Inflammatory macrophage treated with lipopolysaccharide for 1 hour (primary cell): Measurements from ENCODE around the gene C7orf25.
"Not testable (repeated sequence)": the region's sequence is repeated elsewhere in the genome, so short reads cannot be mapped to it uniquely, and the experiment has no call there.

Source experiments
- DNase-seq, 2 donors: peaks; one replicate each; pipeline ENCODE4 v3.0.0-alpha.2; 2020 to 2022

The C7orf25 gene

GRCh38 chr7:42928754-42929153 is 16.9 kb upstream of the C7orf25 start:
- no peak for DNase-seq

GRCh38 chr7:42926204-42926603 is 14.3 kb upstream of the C7orf25 start:
- peak; percentile 16 to 20 for DNase-seq

GRCh38 chr7:42925630-42926029 is 13.8 kb upstream of the C7orf25 start:
- DNase-seq, result no peak

- DNase-seq, result peak in 1 of 2 donors; percentile 38
Observed at GRCh38 chr7:42924223-42924838, 12.5 kb upstream of the C7orf25 start.

- DNase-seq, result no peak
Observed at GRCh38 chr7:42922017-42922753, 10.3 kb upstream of the C7orf25 start.

GRCh38 chr7:42915356-42915755 is 3.5 kb upstream of the C7orf25 start:
- DNase-seq, result no peak

- peak; percentile 22 to 25 for DNase-seq
Observed at GRCh38 chr7:42914421-42915045, 2.7 kb upstream of the C7orf25 start.

GRCh38 chr7:42914009-42914408 is 2.1 kb upstream of the C7orf25 start:
- no peak for DNase-seq

GRCh38 chr7:42913591-42913990 is 1.7 kb upstream of the C7orf25 start:
- no peak for DNase-seq

GRCh38 chr7:42910306-42910705 is 1.6 kb downstream of the C7orf25 start:
- DNase-seq, result no peak

GRCh38 chr7:42907316-42907715 is 4.6 kb downstream of the C7orf25 start:
- DNase-seq, result no peak

GRCh38 chr7:42906181-42906580 is 5.7 kb downstream of the C7orf25 start:
- DNase-seq, result no peak

GRCh38 chr7:42902331-42902730 is 9.5 kb downstream of the C7orf25 start:
- DNase-seq, result peak; percentile 11 to 22

GRCh38 chr7:42900842-42901241 is 11.0 kb downstream of the C7orf25 start:
- DNase-seq, result no peak

GRCh38 chr7:42893346-42894240 is 18.3 kb downstream of the C7orf25 start:
- no peak for DNase-seq

GRCh38 chr7:42886893-42887505 is 24.9 kb downstream of the C7orf25 start:
- DNase-seq, result peak; percentile 46 to 52

GRCh38 chr7:42886129-42886528 is 25.7 kb downstream of the C7orf25 start:
- peak; percentile 44 to 50 for DNase-seq

GRCh38 chr7:42885183-42885582 is 26.7 kb downstream of the C7orf25 start:
- DNase-seq, result not testable (repeated sequence)

- no peak for DNase-seq
Observed at GRCh38 chr7:42883950-42884349, 27.9 kb downstream of the C7orf25 start.

- peak; percentile 59 for DNase-seq
Observed at GRCh38 chr7:42880392-42880791, 31.5 kb downstream of the C7orf25 start.

- DNase-seq, result no peak
Observed at GRCh38 chr7:42878303-42878702, 33.6 kb downstream of the C7orf25 start.

GRCh38 chr7:42877862-42878261 is 34.0 kb downstream of the C7orf25 start:
- DNase-seq, result peak; percentile 37 to 49
